H7 (cell line): Measurements from ENCODE around the gene C10orf62. TPM values are rescaled to one million over a fixed set of nuclear protein-coding genes. Genes with fewer than 3 reads are reported as not detected.
"Not testable (repeated sequence)": the region's sequence is repeated elsewhere in the genome, so short reads cannot be mapped to it uniquely, and the experiment has no call there.

Experiments
- DNase-seq: peaks from one replicate; pipeline ENCODE4 v3.0.0; 2012
- H3K27me3 ChIP-seq: 2 replicates; pipeline ENCODE4 v1.6.0; 2011; ENCODE audit warnings: mild to moderate bottlenecking, low read length; ENCODE audit not compliant: control insufficient read depth, insufficient read depth
- H3K36me3 ChIP-seq: replicated peaks from 2 replicates; pipeline ENCODE4 v1.5.1; 2011; ENCODE audit warnings: low read length; ENCODE audit not compliant: control insufficient read depth, insufficient read depth
- H3K4me3 ChIP-seq: 2 replicates; pipeline ENCODE4 v1.5.1; 2011; ENCODE audit warnings: low read depth, mild to moderate bottlenecking, control low read depth, low read length, moderate library complexity; ENCODE audit not compliant: insufficient read depth
- total RNA-seq: library from RNA; depleted of rRNA; stranded (reverse); fragments of >200 nt; shearing (Covaris generic); gene quantifications from 2 replicates; pipeline ENCODE4 v1.2.3, GENCODE V29; 2014

Gene C10orf62
- total RNA-seq, 1 experiment from 2014 or later = not detected

- not testable (repeated sequence) for H3K4me3 ChIP-seq, DNase-seq, H3K36me3 ChIP-seq, H3K27me3 ChIP-seq
Observed at GRCh38 chr10:97554336-97554735, 35.2 kb upstream of the C10orf62 start.

GRCh38 chr10:97555541-97555940 lies 34.0 kb upstream of the C10orf62 start:
- not testable (repeated sequence) for DNase-seq, H3K36me3 ChIP-seq, H3K27me3 ChIP-seq, H3K4me3 ChIP-seq

GRCh38 chr10:97560731-97561381 lies 28.7 kb upstream of the C10orf62 start:
- H3K4me3 ChIP-seq, DNase-seq, H3K36me3 ChIP-seq, H3K27me3 ChIP-seq: not testable (repeated sequence)

- not testable (repeated sequence) for DNase-seq, H3K36me3 ChIP-seq, H3K4me3 ChIP-seq, H3K27me3 ChIP-seq
Observed at GRCh38 chr10:97561386-97562077, 28.0 kb upstream of the C10orf62 start.

GRCh38 chr10:97562329-97562728 lies 27.2 kb upstream of the C10orf62 start:
- not testable (repeated sequence) for H3K27me3 ChIP-seq, H3K36me3 ChIP-seq, DNase-seq, H3K4me3 ChIP-seq

GRCh38 chr10:97563337-97563736 lies 26.2 kb upstream of the C10orf62 start:
- DNase-seq = no peak
- Histone ChIP-seq H3K36me3 (0 out of 2 replicates have a peak, but pooled peaks cover 2% of the 10 kb centered on the region), H3K27me3 (no peaks in the 10 kb centered on the region), H3K4me3 (no peak overlapping the region)

GRCh38 chr10:97564776-97565175 lies 24.7 kb upstream of the C10orf62 start:
- H3K4me3 ChIP-seq = no peak overlapping the region
- no peaks in the 10 kb centered on the region for H3K27me3 ChIP-seq
- peaks cover 2% of the 10 kb centered on the region; the same call in 1 of the 2 replicates for H3K36me3 ChIP-seq
- no peak for DNase-seq

- no peak overlapping the region for H3K4me3 ChIP-seq
- peaks cover 2% of the 10 kb centered on the region for H3K36me3 ChIP-seq
- H3K27me3 ChIP-seq = no peaks in the 10 kb centered on the region
- peak; percentile 8 for DNase-seq
Observed at GRCh38 chr10:97566336-97566996, 23.1 kb upstream of the C10orf62 start.

- H3K4me3 ChIP-seq = no peak overlapping the region
- no peaks in the 10 kb centered on the region for H3K27me3 ChIP-seq
- H3K36me3 ChIP-seq = peaks cover 2% of the 10 kb centered on the region
- peak; percentile 38 for DNase-seq
Observed at GRCh38 chr10:97567891-97568290, 21.6 kb upstream of the C10orf62 start.

GRCh38 chr10:97570146-97570788 lies 19.3 kb upstream of the C10orf62 start:
- DNase-seq = peak; percentile 22
- H3K4me3 ChIP-seq = no peak overlapping the region
- H3K36me3 ChIP-seq = peaks cover 2% of the 10 kb centered on the region
- H3K27me3 ChIP-seq = no peaks in the 10 kb centered on the region

GRCh38 chr10:97570789-97571471 lies 18.6 kb upstream of the C10orf62 start:
- Histone ChIP-seq H3K4me3 (no peak overlapping the region), H3K27me3 (no peaks in the 10 kb centered on the region), H3K36me3 (peaks cover 2% of the 10 kb centered on the region)
- DNase-seq = peak; percentile 25

GRCh38 chr10:97571622-97572021 lies 17.9 kb upstream of the C10orf62 start:
- Histone ChIP-seq H3K36me3 (peaks cover 2% of the 10 kb centered on the region), H3K4me3 (no peak overlapping the region)

GRCh38 chr10:97572214-97572989 lies 17.1 kb upstream of the C10orf62 start, which contains the start of gene ANKRD2:
Gene ANKRD2, plus strand, starts transcription at chr10:97572779. Its CDS starts 10 bp downstream, at chr10:97572789.
- Histone ChIP-seq H3K36me3 (peaks cover 2% of the 10 kb centered on the region), H3K4me3 (no peak within 1 kb of the TSS), H3K27me3 (no peaks in the 10 kb centered on the region)
- DNase-seq = peak; percentile 93

More at GRCh38 chr10:97571622-97572021, 17.9 kb upstream of the C10orf62 start:
- DNase-seq = peak; percentile 19
- no peaks in the 10 kb centered on the region for H3K27me3 ChIP-seq
